Stimulated activated CD4-positive, alpha-beta T cell treated with anti-CD3 and anti-CD28 coated beads, Interleukin-12 subunit alpha, Interleukin-12 subunit beta, amount 100 ng/mL, for 4 hours (primary cell): ENCODE measurements around the gene ASTL.

Source experiments
- DNase-seq: peaks from one replicate; pipeline ENCODE4 v3.0.0-alpha.2; 2020

The ASTL gene

GRCh38 chr2:96074156-96074555 lies 64.1 kb downstream of the ASTL start:
- DNase-seq = no peak

- no peak for DNase-seq
Observed at GRCh38 chr2:96073170-96073775, 65.0 kb downstream of the ASTL start.
